Hepatocyte (in vitro differentiated cells): Measurements from ENCODE around the gene SLC7A14.

ENCODE experiments used
- EZH2 ChIP-seq: fragments of 200-600 bp; sonication (generic); IDR thresholded peaks from 2 replicates; pipeline ENCODE4 v1.6.1; 2016; ENCODE audit warnings: antibody characterized with exemption, mild to moderate bottlenecking, borderline replicate concordance
- EZH2phosphoT487 ChIP-seq: fragments of 200-600 bp; sonication (generic); IDR thresholded peaks from one replicate; pipeline ENCODE4 v1.6.1; 2018; ENCODE audit warnings: antibody characterized with exemption, mild to moderate bottlenecking, low read depth, moderate library complexity; ENCODE audit not compliant: unreplicated experiment, severe bottlenecking
- TF ChIP-seq, protein P1 (sequence below): fragments of 200-600 bp; sonication (generic); IDR thresholded peaks from 2 replicates; pipeline ENCODE4 v1.5.1; 2016; ENCODE audit warnings: antibody characterized with exemption, mild to moderate bottlenecking; ENCODE audit not compliant: poor library complexity

DNA sequence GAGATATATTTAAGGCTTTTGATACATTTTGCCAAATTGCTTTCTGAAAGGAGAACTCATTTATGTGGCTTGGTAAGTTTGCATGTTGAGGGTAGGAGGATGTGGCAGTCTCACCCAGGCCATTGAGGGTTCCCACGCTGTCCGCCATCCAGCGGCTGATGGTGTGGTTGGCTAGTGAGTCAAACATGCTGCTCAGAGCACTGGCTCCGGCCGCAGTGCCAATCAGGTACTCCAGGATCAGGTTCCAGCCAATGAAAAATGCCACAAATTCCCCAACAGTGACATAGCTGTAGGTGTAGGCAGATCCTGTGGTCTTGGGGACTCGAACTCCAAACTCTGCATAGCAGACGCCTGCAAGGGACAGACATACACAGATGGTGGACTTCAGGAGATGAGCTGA is 84.9 kb downstream of the SLC7A14 start:
- TF ChIP-seq, protein P1, sequence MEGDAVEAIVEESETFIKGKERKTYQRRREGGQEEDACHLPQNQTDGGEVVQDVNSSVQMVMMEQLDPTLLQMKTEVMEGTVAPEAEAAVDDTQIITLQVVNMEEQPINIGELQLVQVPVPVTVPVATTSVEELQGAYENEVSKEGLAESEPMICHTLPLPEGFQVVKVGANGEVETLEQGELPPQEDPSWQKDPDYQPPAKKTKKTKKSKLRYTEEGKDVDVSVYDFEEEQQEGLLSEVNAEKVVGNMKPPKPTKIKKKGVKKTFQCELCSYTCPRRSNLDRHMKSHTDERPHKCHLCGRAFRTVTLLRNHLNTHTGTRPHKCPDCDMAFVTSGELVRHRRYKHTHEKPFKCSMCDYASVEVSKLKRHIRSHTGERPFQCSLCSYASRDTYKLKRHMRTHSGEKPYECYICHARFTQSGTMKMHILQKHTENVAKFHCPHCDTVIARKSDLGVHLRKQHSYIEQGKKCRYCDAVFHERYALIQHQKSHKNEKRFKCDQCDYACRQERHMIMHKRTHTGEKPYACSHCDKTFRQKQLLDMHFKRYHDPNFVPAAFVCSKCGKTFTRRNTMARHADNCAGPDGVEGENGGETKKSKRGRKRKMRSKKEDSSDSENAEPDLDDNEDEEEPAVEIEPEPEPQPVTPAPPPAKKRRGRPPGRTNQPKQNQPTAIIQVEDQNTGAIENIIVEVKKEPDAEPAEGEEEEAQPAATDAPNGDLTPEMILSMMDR = no peak
- TF ChIP-seq EZH2phosphoT487 (no peak), EZH2 (no peak)
